NK-92 (cell line): Measurements from ENCODE around the gene SH2D3C.

Experiments used
- DNase-seq: peaks from one replicate; lab custom pipeline; 2025; ENCODE audit not compliant: unreplicated experiment; lab: John Stamatoyannopoulos, UW

The SH2D3C gene

DNA sequence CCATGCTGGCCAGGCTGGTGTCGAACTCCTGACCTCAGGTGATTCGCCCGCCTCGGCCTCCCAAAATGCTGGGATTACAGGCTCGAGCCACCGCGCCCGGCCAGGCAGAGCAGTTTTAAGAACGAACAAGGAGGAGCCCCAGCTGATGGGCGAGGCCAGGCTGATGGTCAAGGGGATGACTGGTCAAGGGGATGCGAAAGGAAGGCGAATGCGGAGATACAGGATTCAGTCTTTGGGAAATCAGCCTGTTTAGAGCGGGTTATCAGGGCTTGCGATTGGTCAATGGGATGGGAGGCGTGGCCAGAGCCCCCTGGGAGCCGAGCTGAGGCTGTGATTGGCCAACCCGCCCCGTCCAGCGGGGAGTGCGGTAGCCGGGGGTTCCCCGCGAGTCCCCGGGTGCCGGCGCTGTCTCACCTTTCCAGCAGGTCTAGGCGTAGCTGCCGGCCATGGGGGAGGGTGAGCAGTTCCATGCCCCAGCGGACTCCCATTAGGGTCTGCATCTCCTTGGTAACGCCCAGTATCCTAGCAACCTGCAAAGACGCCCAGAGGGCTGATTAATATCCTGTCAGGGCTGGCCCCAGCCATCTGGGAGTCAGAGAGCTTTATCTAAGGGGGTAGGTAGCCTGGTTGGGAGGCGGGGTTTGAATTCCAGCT, 35.9 kb downstream of the SH2D3C start:
- no peak for DNase-seq

GRCh38 chr9:127741831-127742434, 36.5 kb downstream of the SH2D3C start:
- no peak for DNase-seq

DNA sequence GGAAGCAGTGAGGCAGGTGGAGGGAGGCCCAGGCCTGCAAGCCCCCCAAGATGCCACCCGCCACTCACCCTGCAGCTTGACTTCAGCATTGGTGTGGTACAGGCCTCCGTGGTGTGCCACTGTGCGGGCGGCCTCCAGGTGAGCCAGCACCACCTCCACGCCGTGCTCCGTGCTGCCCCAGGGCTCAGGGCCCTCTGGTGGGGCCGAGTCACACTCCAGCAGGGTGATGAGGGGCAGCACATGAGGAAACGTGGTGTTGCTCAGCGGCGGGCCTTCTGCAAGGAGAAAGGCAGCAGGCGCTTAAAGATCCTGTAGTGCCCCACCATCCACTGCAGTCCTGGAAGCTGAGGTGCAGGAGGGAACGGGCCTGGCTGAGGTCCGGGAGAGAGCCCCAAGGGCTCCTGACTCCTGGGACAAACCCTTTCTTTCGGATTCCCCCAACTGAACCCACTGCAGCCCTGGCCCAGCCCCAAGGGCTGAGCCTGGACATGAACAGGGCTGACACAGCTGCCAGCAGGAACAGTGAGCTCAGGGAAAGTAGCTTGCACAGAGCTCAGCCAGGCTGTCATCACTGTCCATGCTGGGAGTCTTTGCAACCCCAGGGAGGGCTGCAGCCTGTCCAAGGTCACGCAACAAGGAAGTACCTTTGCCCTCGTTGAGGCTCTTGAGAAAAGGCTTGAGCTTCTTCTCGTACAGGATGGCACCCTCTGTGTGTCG, 38.7 kb downstream of the SH2D3C start:
- DNase-seq, result no peak

GRCh38 chr9:127738666-127739065, 39.8 kb downstream of the SH2D3C start:
- no peak for DNase-seq

- DNase-seq, result no peak
Observed at GRCh38 chr9:127735530-127736185, 42.8 kb downstream of the SH2D3C start.

DNA sequence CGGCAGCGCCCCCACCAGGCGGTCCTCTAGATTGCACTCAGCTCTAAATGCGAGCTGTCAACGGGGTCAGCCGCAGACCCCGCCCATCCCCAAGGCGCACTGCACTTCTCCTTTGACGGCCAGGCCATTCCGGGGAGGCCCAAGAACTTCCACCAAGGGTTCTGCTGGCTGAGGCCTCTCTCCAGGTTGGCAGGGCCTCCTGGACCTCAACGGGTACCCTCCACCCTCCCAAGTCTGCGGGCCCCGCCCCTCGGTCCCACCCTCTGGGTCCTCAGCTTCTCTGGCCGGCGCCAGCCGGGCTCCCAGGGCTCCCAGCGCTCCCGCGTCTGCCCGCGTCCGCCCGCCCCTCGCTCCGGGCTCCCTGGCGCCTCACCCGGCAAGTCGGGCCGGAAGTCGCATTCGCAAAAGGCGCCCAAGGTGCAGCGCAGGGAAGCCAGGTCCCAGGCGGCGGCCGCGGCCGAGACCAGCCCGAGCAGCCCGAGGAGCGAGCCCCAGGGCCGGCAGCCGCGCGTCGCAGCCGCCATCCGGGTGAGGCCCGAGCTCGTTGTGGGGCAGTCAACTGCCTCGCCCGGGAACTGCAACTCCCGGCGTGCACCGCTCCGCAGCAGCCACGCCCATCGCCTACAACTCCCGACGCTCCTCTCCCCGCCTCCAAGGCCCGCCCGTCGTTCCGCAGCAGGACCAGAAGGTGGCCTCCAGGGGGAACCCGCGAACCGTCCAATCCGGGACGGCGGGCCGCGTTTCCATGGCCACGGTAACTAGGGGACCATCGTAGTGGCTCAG, 43.5 kb downstream of the SH2D3C start, which contains the start of gene TOR2A:
TOR2A (minus strand) TSS at position 548 of the 783 bp plus-strand sequence; CDS start at position 524, 24 bp downstream.
- peak; percentile 77 for DNase-seq

DNA sequence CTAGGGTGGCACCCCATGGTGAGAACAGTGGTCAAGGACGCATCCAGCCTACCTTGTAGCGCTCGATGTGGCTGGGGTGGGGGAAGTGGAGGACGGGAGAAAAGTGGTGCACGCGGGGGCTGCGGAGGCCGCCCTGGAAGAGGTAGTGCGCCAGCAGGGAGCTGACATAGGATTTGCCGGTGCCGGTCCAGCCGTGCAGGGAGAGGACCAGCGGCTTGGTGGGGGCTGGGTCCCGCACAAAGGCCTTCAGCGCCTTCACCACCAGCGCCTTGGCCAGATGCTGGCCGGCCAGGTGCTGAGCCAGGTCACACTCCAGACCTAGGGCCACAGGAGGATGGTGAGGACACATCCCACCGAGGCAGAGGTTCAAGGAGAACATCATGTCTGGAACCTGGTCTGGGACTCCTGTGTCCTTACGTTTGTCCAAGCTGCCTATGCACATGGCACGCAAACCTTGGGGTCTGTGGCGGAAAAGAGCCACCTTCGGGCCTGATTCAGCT, 44.2 kb downstream of the SH2D3C start:
- no peak for DNase-seq

DNA sequence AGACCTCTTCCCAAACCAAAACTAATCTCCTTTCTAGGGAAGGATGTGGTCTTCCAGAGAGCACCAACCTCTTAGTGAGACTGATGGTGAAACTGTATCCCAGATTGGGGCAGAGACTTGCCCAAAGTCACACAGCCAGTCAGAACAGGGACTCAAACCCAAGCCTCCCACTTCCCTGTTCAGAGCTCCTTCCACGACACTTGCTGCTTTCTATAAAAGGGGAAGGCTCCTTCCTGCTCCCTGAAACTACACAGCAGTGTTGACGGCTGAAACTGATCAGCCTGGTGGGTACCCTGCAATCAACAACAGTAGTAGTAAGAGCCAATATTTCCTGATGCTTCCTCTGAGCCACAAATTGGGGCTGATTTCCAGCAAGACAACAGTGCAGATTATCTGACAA, 44.9 kb downstream of the SH2D3C start:
- DNase-seq, result no peak

- no peak for DNase-seq
Observed at GRCh38 chr9:127732444-127732843, 46.0 kb downstream of the SH2D3C start.

DNA sequence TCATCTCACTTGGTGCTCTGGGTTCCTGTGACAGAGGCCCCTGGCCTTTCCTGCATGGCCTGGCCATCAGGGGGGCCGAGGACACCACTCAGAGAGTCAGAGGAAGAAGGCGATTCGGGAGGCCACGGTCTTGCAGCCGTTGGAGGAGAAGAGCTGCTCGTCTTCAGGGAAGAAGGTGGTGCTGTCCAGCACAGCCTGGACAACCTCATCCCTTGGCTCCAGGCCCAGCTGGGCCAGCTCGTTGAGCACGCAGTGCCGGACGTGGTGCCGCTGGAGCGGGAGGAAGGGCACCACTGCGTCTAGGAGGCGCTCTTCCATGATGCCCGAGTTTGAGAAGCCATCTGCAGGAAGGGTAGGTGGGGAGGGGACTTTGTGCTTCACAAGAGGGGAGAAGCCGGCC, 46.5 kb downstream of the SH2D3C start:
- DNase-seq, result no peak

- DNase-seq, result no peak
Observed at GRCh38 chr9:127730799-127731410, 47.6 kb downstream of the SH2D3C start.

- no peak for DNase-seq
Observed at GRCh38 chr9:127730262-127730661, 48.2 kb downstream of the SH2D3C start.

- DNase-seq, result no peak
Observed at GRCh38 chr9:127729522-127730256, 48.8 kb downstream of the SH2D3C start.

GRCh38 chr9:127728808-127729207, 49.7 kb downstream of the SH2D3C start:
- DNase-seq, result no peak

DNA sequence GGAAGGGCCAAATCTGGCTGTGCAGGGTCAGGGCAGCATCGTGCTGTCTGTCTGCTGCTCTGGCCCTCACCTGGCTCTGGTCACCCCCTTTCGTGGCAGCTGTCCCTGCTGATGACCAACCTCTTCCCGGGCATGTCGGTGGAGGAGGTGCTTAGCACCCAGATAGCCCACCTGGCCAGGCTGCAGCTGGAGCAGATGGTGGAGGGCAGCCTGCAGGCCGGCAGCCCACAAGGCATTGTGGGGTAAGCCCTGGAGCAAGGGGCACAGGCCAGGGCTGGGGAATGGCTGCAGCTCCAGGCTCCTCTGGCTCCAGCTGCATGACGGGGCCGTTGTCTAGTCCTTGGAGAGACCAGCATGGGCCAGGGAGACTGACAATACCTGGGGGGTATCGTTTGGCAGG, 51.6 kb downstream of the SH2D3C start:
- no peak for DNase-seq

GRCh38 chr9:127724012-127724411, 54.5 kb downstream of the SH2D3C start:
- no peak for DNase-seq

DNA sequence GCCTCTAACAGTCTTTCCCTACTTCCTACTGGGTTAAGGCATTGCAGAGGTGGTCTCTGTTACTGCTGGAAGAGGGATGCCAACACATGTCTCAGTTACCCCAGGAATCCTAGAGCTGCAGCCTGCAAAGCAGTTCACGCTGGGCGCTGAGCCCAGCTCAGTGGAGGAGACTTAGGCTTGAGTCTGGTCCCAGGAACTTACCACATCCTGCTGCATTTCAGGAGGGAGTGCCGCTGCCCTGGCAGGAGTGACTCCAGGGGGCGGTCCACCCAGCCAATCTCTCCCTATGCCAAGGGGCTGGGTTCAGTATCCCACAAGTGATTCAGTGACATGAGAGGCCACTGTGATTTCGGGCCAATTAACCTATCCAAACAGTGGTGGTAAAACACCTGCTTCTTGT, 55.0 kb downstream of the SH2D3C start:
- no peak for DNase-seq

DNA sequence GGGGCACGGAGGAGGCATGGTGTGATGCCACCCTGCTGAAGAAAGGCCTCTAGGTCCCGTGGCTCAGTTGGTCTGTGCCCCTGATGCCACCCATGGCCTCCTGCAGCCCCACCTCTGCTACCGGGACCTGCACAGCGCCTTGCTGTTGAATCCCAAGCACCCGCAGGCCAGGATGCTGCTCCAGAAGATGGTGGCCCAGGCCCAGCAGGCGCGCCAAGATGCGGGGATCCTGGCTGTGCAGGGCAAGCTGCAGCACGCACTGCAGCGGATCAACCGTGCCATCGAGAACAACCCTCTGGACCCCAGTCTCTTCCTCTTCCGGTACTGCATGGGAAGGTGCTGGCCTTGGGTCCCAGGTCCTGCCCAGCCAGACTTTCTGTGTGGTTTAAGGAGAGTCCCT, 55.5 kb downstream of the SH2D3C start:
- DNase-seq, result no peak

GRCh38 chr9:127722055-127722745, 56.3 kb downstream of the SH2D3C start:
- DNase-seq, result no peak
